MM.1S (cell line): ENCODE results near the gene GHRH.

Experiments
- DNase-seq: peaks from one replicate; pipeline ENCODE4 v3.0.0-alpha.2; 2015
- H2AFZ ChIP-seq: fragments of 300-600 bp; sonication (generic); 2 replicates; pipeline ENCODE4 v1.6.0; 2016; ENCODE audit warnings: antibody characterized with exemption, low read length
- H3F3A ChIP-seq: fragments of 300-600 bp; sonication (generic); 2 replicates; pipeline ENCODE4 v1.6.1; 2016; ENCODE audit warnings: mild to moderate bottlenecking, antibody characterized with exemption, low read length, moderate library complexity, mixed read lengths; ENCODE audit not compliant: insufficient read depth
- H3K27ac ChIP-seq: fragments of 300-600 bp; sonication (generic); 2 replicates; pipeline ENCODE4 v1.5.1; 2016; ENCODE audit warnings: mild to moderate bottlenecking, low read length
- H3K27me3 ChIP-seq: fragments of 300-600 bp; sonication (generic); replicated peaks from 2 replicates; pipeline ENCODE4 v1.6.0; 2016; ENCODE audit warnings: low read length; ENCODE audit not compliant: insufficient read depth
- H3K36me3 ChIP-seq: fragments of 300-600 bp; sonication (generic); replicated peaks from 2 replicates; pipeline ENCODE4 v1.6.1; 2016; ENCODE audit warnings: mild to moderate bottlenecking, low read length, mixed read lengths; ENCODE audit not compliant: insufficient read depth
- H3K4me1 ChIP-seq: fragments of 300-600 bp; sonication (generic); 2 replicates; pipeline ENCODE4 v1.6.1; 2016; ENCODE audit warnings: low read length, mixed read lengths
- H3K4me2 ChIP-seq: fragments of 300-600 bp; sonication (generic); 2 replicates; pipeline ENCODE4 v1.6.0; 2016; ENCODE audit warnings: low read depth, low read length
- H3K4me3 ChIP-seq: fragments of 300-600 bp; sonication (generic); 2 replicates; pipeline ENCODE4 v1.5.1; 2016; ENCODE audit warnings: low read length, mixed read lengths
- H3K79me2 ChIP-seq: fragments of 300-600 bp; sonication (generic); 2 replicates; pipeline ENCODE4 v1.6.1; 2016; ENCODE audit warnings: mixed run types, low read length, mixed read lengths
- H3K9ac ChIP-seq: fragments of 300-600 bp; sonication (generic); 2 replicates; pipeline ENCODE4 v1.6.1; 2016; ENCODE audit warnings: low read length, mixed read lengths
- H3K9me2 ChIP-seq: fragments of 300-600 bp; sonication (generic); replicated peaks from 2 replicates; pipeline ENCODE4 v1.6.1; 2016; ENCODE audit warnings: mild to moderate bottlenecking, low read length, mixed read lengths; ENCODE audit not compliant: insufficient read depth
- H3K9me3 ChIP-seq: fragments of 300-600 bp; sonication (generic); replicated peaks from 2 replicates; pipeline ENCODE4 v1.6.1; 2016; ENCODE audit warnings: mild to moderate bottlenecking, low read length, mixed read lengths; ENCODE audit not compliant: insufficient read depth
- H4K20me1 ChIP-seq: fragments of 300-600 bp; sonication (generic); 2 replicates; pipeline ENCODE4 v1.6.1; 2016; ENCODE audit warnings: mild to moderate bottlenecking, low read length, moderate library complexity, mixed read lengths; ENCODE audit not compliant: insufficient read depth
- EZH2 ChIP-seq: fragments of 300-600 bp; sonication (generic); optimal IDR thresholded peaks from 2 replicates; pipeline ENCODE3; 2017; ENCODE audit warnings: low read depth, mild to moderate bottlenecking, antibody characterized with exemption, low read length, mixed read lengths
- EZH2phosphoT487 ChIP-seq: fragments of 300-600 bp; sonication (generic); IDR thresholded peaks from 2 replicates; pipeline ENCODE4 v1.6.1; 2018; ENCODE audit warnings: antibody characterized with exemption, low read length
- TF ChIP-seq, protein P1 (sequence below): fragments of 300-600 bp; sonication (generic); IDR thresholded peaks from 2 replicates; pipeline ENCODE4 v1.5.1; 2016; ENCODE audit warnings: antibody characterized with exemption, low read length, mixed read lengths

Gene GHRH

GRCh38 chr20:37257530-37257929 is 4.1 kb downstream of the GHRH start:
- H3K4me3 ChIP-seq = no peak overlapping the region
- no peak overlapping the region for H3K9ac ChIP-seq
- no peaks in the 10 kb centered on the region for H3K9me3 ChIP-seq
- no peaks in the 10 kb centered on the region for H3K36me3 ChIP-seq
- no peak overlapping the region for H2AFZ ChIP-seq
- H3K4me1 ChIP-seq = no peaks in the 10 kb centered on the region
- no peaks in the 10 kb centered on the region for H3F3A ChIP-seq
- no peak overlapping the region for H3K4me2 ChIP-seq
- 0 out of 2 replicates have a peak, but pooled peaks cover 8% of the 10 kb centered on the region for H3K27me3 ChIP-seq
- no peaks in the 10 kb centered on the region for H3K9me2 ChIP-seq
- DNase-seq = no peak
- TF ChIP-seq EZH2 (no peak), EZH2phosphoT487 (no peak)
- TF ChIP-seq, protein P1, sequence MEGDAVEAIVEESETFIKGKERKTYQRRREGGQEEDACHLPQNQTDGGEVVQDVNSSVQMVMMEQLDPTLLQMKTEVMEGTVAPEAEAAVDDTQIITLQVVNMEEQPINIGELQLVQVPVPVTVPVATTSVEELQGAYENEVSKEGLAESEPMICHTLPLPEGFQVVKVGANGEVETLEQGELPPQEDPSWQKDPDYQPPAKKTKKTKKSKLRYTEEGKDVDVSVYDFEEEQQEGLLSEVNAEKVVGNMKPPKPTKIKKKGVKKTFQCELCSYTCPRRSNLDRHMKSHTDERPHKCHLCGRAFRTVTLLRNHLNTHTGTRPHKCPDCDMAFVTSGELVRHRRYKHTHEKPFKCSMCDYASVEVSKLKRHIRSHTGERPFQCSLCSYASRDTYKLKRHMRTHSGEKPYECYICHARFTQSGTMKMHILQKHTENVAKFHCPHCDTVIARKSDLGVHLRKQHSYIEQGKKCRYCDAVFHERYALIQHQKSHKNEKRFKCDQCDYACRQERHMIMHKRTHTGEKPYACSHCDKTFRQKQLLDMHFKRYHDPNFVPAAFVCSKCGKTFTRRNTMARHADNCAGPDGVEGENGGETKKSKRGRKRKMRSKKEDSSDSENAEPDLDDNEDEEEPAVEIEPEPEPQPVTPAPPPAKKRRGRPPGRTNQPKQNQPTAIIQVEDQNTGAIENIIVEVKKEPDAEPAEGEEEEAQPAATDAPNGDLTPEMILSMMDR = no peak
- no peaks in the 10 kb centered on the region for H3K79me2 ChIP-seq
- no peak overlapping the region for H3K27ac ChIP-seq
- no peaks in the 10 kb centered on the region for H4K20me1 ChIP-seq

GRCh38 chr20:37256286-37256685 is 5.3 kb downstream of the GHRH start:
- Histone ChIP-seq H3K9ac (no peak overlapping the region), H3K9me2 (no peaks in the 10 kb centered on the region), H3K36me3 (no peaks in the 10 kb centered on the region), H3K4me2 (no peak overlapping the region), H3K79me2 (no peaks in the 10 kb centered on the region), H3K27ac (no peak overlapping the region), H4K20me1 (no peaks in the 10 kb centered on the region), H3F3A (no peaks in the 10 kb centered on the region), H2AFZ (no peak overlapping the region), H3K4me1 (no peaks in the 10 kb centered on the region), H3K4me3 (no peak overlapping the region), H3K27me3 (0 out of 2 replicates have a peak, but pooled peaks cover 8% of the 10 kb centered on the region), H3K9me3 (no peaks in the 10 kb centered on the region)
- no peak for DNase-seq
- TF ChIP-seq, protein P1 = no peak
- TF ChIP-seq EZH2 (no peak), EZH2phosphoT487 (no peak)

GRCh38 chr20:37254114-37254878 is 7.3 kb downstream of the GHRH start:
- DNase-seq = no peak
- Histone ChIP-seq H3K36me3 (no peaks in the 10 kb centered on the region), H3K79me2 (no peaks in the 10 kb centered on the region), H4K20me1 (no peaks in the 10 kb centered on the region), H3K27ac (no peak overlapping the region), H3K9me3 (no peaks in the 10 kb centered on the region), H2AFZ (no peak overlapping the region), H3K4me1 (no peaks in the 10 kb centered on the region), H3K4me3 (no peak overlapping the region), H3K4me2 (no peak overlapping the region), H3K27me3 (0 out of 2 replicates have a peak, but pooled peaks cover 3% of the 10 kb centered on the region), H3K9me2 (no peaks in the 10 kb centered on the region), H3F3A (no peaks in the 10 kb centered on the region), H3K9ac (no peak overlapping the region)
- TF ChIP-seq EZH2 = no peak
- TF ChIP-seq, protein P1 = no peak
- TF ChIP-seq EZH2phosphoT487 = no peak
